Non-pigmented ciliary epithelial cell (primary cell): ENCODE measurements around the gene EIF2S2.

Experiments used
- DNase-seq: peaks from one replicate; pipeline ENCODE4 v3.0.0-alpha.2; 2010; ENCODE audit warnings: low read depth

Gene EIF2S2

DNA sequence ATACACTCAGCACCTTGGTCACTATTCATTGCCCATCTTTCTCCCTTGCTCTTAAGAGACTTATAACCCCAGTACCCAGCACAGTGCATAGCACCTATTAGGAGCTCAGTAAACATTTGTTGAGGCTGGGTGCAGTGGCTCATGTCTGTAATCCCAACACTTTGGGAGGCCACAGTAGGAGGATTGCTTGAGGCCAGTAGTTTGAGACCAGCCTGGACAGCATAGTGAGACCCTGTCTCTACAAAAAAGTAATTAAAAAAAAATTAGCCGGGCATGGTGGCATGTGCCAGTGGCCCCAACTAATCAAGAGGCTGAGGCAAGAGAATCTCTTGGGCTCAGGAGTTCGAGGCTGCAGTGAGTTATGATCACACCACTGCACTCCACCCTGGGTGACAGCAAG is 8.2 kb upstream of the EIF2S2 start:
- DNase-seq, result no peak

DNA sequence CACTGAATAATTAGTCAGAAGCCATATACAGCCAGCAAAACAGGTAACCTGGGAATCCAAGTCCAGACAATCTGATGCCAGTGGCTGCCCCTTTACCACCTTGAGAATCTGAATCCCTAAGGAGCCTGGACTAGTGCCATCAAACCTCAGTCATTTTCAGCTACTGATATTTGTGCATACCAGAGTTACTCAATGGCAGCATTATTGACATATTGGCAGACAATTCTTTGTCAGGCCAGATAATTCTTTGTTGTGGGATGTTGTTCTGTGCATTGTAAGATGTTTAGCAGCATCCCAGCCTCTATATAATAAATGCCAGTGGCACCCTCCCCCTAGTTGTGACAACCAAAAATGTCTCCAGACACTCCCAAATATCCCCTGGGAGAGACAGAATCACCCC is 3.2 kb upstream of the EIF2S2 start:
- DNase-seq, result no peak

DNA sequence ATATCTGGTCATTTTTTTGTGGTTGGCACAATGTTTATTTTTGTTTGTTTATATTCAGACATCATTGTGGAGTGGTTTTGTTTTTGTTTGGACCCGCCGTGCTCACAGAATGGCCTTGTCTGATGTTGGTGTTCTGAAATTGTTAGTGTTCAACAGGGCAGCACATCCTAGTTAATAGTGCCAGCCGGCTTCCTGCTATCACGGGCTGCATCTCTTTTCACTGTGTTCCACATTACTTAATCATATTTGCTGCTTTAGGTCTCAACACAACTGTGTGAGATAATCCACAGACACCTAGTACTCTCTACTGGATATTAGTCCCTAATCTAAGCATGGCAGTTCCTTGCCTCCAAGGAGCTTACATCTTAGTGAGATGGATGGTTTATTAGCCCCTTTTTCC is 2.8 kb upstream of the EIF2S2 start:
- DNase-seq, result no peak

DNA sequence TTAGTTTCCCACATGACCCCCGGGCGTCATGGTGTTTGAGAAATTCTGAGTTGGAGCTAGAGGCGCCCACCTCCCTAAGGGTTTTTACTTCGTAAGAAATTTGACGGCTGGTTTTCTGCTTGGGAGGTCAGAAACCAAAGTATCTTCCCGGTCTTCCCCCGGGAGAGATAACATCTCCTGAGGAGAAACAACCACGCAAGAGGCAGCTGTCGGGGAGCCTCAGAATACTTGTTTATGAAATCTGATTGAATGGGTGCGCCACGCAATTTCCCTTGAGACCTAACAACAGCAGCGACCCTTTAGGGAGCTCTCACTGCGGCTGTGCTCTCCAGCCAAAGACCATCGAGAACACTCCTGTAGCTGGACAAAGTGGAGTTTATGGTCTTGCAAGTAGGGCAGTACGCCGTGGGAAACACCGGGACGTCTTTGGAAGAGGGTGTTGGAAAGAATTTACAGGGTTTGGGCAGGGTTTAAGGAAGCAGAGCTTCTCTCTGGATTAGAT is 608 bp upstream of the EIF2S2 start:
- DNase-seq, result no peak

DNA sequence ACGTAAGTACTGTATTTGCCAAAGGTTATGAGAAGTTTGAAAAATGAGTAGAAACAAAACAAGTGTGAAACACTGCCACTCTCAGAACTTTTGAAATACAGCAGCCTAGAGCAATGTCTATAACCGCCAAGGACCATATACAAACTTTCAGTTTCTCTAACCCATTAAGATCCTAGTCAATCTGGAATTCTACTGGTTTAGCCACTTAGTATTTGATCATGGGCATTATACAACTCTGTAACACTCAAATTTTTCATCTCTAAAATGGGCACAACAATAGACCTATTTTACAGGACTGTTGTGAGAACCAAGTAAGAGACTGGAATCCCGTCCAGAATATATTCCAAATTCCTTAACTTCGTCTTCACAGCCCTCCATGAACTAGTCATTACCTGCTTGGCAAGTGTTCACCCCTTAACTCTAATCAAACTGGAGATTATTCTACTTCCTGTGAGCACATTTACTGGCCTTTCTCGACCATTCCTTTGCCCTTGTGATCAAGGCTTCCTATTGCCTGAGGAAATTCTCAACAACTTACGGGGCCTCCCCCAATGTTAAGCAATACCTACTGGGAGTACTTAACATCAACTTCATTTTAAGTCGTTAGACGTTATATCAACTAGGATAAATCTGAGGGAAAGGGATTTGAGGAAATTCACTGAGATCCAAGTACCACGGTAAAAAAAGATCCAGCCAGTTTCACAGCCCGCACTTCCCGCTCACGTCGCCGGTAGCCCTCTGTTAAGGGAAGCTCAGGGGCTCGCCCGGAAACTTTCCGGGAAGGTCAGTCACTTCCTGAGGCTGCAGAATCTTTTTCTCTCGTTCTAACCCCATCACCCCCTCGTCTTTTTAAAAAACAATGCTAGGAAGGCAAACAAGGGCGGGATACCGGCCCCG is 1.1 kb downstream of the EIF2S2 start:
- DNase-seq, result no peak

DNA sequence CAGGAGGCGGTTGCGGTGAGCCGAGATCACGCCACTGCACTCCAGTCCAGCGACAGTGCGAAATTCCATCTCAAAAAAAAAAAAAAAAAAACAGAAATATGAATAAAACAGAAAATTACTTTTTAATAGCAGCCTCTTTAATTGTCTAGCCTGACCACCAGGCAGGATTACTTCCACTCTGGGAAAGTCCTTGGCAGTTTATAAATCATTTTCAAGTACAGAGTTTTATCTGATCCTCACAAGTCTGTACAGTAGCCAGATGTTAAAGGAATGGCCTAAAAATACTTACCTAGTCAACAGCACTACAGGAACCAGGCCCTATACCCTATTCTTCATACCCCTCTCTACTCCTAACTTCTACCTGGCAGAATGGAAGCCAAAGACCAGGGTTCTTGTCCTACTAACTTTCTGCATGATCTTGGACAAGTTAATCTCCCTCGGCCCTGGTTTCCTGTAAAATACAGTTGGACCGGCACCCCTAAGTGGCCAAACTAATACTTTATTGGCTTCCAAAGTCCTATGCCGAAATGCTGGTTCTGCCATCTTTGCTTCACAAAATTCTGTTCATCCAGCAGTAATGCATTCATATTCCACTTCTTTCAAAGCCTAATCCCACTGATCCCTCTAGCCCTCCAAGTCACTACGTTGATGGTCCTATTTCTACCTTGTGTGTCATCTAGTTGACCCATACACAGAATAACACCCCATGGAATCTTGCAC is 1.9 kb downstream of the EIF2S2 start:
- no peak for DNase-seq

DNA sequence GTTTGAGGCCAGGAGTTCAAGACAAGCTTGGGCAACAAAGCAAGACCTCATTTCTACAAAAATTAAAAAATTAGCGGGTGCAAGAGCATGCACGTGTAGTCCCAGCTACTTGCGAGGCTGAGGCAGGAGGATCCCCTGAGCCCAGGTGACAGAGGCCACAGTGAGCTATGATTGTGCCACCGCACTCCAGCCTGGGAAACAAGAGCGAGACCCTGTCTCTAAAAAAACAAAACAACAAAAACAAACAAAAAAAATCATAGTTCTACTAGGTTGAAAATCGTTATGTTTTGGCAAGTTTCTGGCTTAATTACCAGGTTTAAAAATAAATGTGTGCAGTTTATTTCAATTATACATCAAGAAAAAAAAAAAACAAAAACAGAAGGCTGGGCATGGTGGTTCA is 2.6 kb downstream of the EIF2S2 start:
- DNase-seq, result no peak

DNA sequence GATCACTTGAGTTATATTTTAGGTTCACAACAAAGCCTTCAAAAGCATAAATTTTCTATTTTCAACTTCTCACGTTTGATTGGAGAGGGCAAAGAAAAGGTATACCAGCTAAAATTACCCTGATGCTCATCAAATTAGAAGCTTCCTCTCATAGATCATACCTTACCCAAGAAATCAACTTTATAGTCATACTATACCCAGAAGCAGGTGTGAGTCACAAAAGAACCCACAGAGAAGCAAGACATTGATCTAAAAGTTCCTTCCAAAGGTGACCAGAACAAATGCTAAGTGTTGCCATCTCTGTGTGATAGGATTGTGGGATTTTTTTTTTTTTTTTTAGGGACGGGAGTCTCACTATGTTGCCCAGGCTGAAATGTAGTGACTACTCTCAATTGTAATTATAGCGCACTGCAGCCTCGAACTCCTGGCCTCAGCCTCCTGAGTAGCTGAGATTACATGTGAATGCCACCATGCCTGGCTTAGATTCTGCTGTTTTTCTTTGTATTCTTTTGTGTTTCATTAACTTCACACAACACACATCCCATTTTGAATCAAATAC is 3.3 kb downstream of the EIF2S2 start:
- no peak for DNase-seq

DNA sequence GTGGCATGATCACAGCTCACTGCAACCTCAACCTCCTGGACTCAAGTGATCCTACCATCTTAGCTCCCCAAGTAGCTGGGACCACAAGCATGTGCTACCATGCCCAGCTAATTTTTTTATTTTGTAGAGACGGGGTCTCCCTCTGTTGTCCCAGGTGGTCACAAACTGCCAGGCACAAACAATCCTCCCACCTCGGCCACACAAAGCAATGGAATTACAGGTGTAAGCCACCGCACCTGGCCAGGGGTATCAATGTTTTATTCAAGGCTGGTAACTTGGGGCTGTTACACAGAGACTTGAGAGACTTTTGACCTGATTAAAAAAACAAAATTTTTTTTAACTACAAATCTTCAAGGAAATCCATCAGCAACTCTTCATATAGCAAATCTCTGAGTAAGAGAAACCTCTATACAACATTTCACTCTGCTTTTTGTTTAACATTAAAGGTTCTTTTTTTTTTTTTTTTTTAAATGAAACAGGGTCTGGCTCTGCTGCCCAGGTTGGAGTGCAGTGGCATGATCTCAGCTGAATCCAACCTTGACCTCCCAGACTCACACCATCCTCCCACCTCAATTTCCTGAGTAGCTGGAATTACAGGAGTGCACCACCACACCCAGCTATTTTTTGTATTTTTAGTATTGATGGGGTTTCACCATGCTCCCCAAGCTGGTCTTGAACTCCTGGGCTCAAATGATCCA is 5.9 kb downstream of the EIF2S2 start:
- no peak for DNase-seq

DNA sequence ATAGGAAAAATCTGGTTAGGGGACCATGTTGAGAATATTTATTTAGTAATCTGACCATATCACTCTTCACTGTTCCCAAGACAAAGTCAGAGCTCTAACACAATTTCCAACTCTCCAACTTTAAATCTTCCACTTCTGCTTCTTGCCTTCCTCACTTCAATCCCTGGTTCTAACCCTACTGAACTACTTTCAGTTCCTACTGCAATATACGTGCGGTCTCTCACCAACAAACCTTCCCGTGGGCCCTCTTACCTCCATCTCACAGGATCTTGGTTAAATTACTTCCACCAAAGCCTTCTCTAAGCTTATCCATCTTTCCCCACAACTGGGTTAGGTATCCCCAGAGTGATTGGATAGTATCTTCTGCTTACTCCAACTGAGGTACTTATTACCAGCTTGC is 8.0 kb downstream of the EIF2S2 start:
- DNase-seq, result no peak

DNA sequence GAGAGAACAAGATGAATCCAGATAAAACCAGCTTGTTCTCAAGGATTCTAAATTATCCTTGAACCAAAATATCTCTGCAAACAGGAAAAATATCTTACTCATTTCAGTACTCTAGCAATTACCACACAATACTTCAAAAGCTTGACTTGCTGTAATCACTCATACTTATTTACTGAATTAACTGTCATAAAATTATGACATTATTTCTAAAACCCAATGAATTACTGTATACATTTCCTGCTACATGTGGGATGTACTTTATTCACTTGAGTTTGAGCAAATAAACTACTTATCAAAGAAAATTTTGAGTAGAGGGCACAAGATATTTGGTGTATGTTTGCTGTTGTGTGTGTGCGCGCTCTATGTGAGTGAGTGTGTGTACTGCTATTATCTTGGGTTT is 9.7 kb downstream of the EIF2S2 start:
- no peak for DNase-seq

DNA sequence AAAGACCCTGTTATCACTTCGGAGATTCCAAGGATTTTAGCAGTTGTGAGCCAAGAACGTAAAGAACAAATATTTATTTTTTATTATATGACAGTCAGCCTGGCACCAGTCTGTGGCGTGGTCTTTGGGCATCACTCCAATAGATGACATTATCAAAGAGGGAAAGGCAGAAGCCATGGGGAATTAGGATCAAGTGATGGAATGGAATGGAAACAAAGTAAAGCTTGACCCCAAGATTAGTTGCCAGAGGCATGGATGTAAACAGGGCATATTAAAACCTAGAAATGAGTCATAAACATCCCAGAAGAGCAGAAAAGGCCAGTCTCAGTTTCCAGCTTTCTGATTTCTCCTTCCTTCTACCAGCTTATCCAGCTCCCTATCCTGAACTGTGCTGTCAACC is 11.5 kb downstream of the EIF2S2 start:
- no peak for DNase-seq

DNA sequence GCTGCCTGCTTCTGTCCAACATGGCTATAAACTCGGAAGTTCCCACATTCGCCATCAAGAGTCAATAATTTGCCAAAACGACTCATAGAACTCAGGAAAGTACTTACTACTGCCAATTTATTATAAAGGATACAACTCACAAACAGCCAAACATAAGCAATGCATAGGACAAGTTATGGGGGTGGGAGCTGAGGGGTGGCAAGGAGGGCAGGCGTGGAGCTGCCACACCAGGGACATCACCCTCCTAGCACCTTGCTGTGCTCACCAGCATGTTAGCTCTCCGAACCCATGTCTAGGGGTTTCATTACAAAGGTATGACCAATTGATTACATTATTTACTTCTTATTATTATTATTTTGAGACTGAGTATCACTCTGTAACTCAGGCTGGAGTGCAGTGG is 12.4 kb downstream of the EIF2S2 start:
- DNase-seq, result no peak

DNA sequence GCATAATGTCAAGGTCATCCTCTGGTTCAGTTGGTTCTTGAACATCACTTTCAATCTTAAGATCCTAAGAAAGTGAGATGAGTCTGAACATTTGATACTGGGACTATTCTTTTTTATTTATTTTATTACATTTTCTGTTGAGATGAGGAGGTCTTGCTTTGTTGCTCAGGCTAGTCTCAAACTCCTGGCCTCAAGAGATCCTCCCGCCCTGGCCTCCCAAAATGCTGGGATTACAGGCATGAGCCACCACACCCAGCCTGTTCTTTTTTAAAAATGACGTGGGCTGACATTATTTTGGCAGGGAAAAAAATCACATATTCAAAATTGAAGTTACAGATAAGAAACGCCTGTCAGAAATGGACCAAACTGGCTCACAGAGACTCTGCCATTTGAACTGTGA is 13.5 kb downstream of the EIF2S2 start:
- no peak for DNase-seq

DNA sequence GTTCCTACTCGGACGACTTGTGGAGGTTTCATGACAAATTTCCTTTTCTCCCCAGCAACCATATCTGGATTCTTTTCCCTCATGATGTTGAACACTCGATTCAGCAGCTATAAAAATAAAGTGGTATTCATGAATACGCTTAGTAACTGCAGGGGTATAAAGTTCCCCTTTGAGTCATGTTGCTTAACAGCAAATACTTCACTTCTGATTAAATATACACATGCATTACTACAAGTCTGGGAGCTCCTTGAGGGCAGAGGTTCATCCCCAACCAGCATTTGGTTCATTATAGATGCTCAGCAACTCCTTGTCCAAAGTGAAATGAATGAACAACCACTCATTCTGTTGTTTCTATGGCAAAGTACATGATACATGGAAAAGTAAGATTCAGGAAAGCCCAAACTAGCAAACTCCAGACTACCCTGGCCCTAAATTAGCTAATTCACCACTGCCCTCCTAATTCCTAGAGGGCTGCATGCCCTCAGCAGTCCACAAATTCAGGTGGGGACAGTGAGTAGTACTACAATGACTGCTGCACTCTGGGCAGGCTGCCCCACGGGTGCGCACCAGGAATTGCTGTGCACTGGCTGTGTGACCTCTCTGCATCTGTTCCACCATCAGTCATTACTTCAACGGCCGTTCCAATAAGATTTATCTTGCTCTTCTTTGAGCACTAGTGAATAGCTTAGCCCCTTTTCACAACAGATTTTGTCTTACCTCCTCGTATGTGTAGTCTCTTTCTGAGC is 15.2 kb downstream of the EIF2S2 start:
- DNase-seq, result no peak

DNA sequence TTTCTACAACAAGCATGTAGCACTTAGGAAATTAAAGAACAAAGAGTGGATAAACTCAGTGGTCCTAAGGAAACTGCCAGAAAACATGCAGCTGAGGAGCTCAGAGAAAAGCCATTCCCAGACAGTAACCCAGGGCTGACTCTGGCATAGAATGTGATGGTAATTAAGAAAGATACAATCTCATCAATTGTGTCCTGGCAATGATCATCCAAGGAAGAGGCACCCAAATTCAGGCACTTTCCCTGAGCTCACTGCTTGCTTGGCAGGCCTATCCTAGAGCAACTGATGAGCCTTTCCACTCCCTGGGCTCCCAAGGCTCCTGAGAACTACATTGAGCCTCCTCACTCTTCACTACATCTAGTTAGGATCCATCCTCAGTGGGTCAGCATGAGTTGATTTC is 16.2 kb downstream of the EIF2S2 start:
- DNase-seq, result no peak

DNA sequence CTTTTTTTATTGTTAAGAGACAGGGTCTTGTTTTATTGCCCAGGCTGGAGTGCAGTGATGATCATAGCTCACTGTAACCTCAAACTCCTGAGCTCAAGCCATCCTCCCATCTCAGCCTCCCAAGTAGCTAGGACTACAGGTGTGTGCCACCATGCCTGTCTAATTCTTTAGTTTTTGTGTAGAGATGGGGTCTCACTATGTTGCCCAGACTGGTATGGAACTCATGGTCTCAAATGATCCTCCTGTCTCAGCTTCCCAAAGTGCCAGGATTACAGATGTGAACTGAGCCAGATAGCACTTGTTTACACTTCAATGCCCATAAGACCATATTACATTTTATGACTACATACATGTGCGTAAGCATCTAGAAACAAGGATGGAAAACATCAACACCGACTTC is 18.1 kb downstream of the EIF2S2 start:
- DNase-seq, result no peak

DNA sequence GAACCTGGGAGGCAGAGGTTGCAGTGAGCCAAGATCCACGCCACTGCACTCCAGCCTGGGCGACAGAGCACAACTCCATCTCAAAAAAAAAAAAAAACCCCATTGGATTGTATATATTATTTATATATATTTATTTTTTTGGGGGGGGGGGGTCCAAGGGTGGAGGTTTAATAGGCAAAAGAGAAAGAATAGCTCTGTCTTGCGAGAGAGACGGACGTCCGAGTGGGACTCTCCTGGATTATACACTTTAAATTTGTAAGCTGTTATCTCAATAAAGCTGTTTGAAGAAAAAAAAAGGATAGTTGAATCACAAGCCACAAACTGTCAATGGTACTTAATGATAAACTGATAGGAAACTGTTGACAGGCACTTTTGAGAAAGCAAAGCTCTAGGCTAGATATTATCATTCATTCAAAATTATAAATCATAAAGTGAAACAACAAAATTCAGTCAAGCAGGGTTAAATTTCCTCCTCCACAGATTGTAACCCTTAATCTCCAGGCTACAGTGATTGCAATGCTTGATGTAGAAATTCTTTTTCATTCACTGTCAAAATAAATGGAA is 20.3 kb downstream of the EIF2S2 start:
- DNase-seq, result no peak

DNA sequence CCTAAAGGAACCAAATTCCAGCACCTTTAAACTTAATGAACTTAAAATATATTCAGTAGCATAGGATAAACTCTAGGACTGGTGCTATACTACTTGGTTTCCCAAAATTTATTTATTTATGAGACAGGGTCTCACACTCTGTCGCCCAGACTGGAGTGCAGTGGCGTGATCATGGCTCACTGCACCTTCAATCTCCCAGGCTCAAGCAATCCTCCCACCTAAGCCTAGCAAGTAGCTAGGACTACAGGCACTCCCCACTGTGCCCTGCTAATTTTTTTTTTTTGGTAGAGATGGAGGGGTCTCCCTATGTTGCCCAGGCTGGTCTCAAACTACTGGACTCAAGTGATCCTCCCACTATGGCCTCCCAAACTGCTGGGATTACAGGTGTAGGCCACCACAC is 21.4 kb downstream of the EIF2S2 start:
- no peak for DNase-seq

DNA sequence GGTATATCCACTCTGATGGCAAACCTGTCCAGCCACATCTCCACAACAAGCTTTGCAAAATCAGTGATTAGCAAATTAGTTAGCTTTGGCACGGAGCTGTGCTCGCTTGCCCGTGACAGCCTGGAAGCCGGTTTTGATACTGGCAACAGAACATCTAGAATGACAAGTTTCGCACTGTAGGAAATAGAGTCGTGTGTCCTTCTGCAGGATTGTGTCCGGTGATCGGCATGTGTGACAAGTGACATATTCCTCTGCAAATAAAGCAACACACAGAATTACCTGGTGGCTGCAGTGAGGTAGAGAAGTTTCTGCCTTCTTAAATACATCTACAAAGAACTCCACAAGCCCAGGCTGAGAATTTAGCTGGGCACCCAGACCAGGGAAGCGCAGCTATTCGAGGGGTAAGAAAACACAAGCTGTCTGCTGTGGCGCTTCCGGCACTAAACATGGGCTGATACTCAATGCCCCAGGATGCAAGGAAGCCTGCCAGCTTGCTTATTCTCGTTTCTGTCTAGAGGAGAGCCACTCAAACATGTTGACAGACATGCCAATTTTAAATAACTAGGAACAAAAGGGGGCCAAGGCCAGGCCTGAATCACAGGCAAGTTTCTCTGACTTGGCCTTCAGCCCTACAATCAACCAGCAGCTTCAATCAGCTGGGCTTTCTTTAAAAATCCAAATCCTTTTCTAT is 22.2 kb downstream of the EIF2S2 start:
- DNase-seq, result no peak

DNA sequence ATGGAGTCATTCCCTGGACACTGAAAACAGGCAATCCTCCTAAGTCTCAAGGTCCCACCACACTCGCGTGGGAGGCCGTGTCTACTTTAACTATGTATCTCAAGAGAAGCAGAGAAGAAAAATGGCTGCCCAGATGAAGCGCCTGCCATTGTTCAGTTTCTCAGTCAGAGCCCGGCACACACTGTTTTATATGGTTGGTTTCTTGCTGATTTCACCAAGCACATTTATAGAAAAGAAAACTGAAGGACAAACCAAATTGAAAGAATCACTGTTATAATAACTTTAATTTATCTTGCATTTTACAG is 22.9 kb downstream of the EIF2S2 start:
- DNase-seq, result no peak
